ENCODE measurements around the gene LAMB3.

LAMB3 gene

GRCh38 chr1:209594440-209594839 lies 57.8 kb downstream of the LAMB3 start:
- no peak for DNase-seq

- DNase-seq, result no peak
Observed at GRCh38 chr1:209593747-209594146, 58.5 kb downstream of the LAMB3 start.

- DNase-seq, result no peak
Observed at GRCh38 chr1:209590405-209590804, 61.8 kb downstream of the LAMB3 start.

- no peak for DNase-seq
Observed at GRCh38 chr1:209589863-209590262, 62.4 kb downstream of the LAMB3 start.

- no peak for DNase-seq
Observed at GRCh38 chr1:209589440-209589839, 62.8 kb downstream of the LAMB3 start.

GRCh38 chr1:209587789-209588188 lies 64.4 kb downstream of the LAMB3 start:
- DNase-seq, result no peak

GRCh38 chr1:209586221-209586740 lies 65.9 kb downstream of the LAMB3 start:
- DNase-seq, result no peak

- no peak for DNase-seq
Observed at GRCh38 chr1:209585672-209586071, 66.6 kb downstream of the LAMB3 start.

- DNase-seq, result no peak
Observed at GRCh38 chr1:209585197-209585596, 67.0 kb downstream of the LAMB3 start.

GRCh38 chr1:209584231-209584672 lies 68.0 kb downstream of the LAMB3 start:
- DNase-seq, result no peak

- no peak for DNase-seq
Observed at GRCh38 chr1:209583408-209583807, 68.8 kb downstream of the LAMB3 start, which contains the start of gene CAMK1G. TSS of gene CAMK1G (plus strand) at chr1:209583714. CDS start at chr1:209594984, 11,270 bp downstream.

- DNase-seq, result no peak
Observed at GRCh38 chr1:209580577-209580976, 71.6 kb downstream of the LAMB3 start.

- DNase-seq, result no peak
Observed at GRCh38 chr1:209577346-209577745, 74.9 kb downstream of the LAMB3 start.

GRCh38 chr1:209576392-209577197 lies 75.6 kb downstream of the LAMB3 start:
- DNase-seq, result peak; percentile 71

GRCh38 chr1:209570743-209571142 lies 81.5 kb downstream of the LAMB3 start:
- DNase-seq, result no peak

- peak; percentile 84 for DNase-seq
Observed at GRCh38 chr1:209569455-209570207, 82.6 kb downstream of the LAMB3 start.

GRCh38 chr1:209567698-209568175 lies 84.5 kb downstream of the LAMB3 start:
- no peak for DNase-seq

GRCh38 chr1:209565759-209566678 lies 86.2 kb downstream of the LAMB3 start:
- DNase-seq, result peak; percentile 82

Data from CD4-positive, alpha-beta T cell treated with Interleukin-6 for 4 hours (primary cell).